Activated CD8-positive, alpha-beta memory T cell treated with anti-CD3 and anti-CD28 coated beads, Interleukin-2, amount 50 U/mL, for 24 hours (primary cell): Measurements from ENCODE around the gene NOL11.
"Not testable (repeated sequence)": the region's sequence is repeated elsewhere in the genome, so short reads cannot be mapped to it uniquely, and the experiment has no call there.

ENCODE experiments used
- DNase-seq: peaks from one replicate; pipeline ENCODE4 v3.0.0-alpha.2; 2020; ENCODE audit errors: extremely low read depth

NOL11 gene

GRCh38 chr17:67754001-67754400 is 36.3 kb downstream of the NOL11 start:
- no peak for DNase-seq

- DNase-seq: not testable (repeated sequence)
These were observed 37.0 kb downstream of the NOL11 start for GRCh38 chr17:67754686-67755085.

- not testable (repeated sequence) for DNase-seq
These were observed 39.0 kb downstream of the NOL11 start for GRCh38 chr17:67756766-67757165.

GRCh38 chr17:67759355-67760171 is 41.8 kb downstream of the NOL11 start:
- no peak for DNase-seq

- DNase-seq: no peak
These were observed 47.9 kb downstream of the NOL11 start for GRCh38 chr17:67765623-67766022.

GRCh38 chr17:67769231-67769630 is 51.5 kb downstream of the NOL11 start:
- DNase-seq: no peak

GRCh38 chr17:67770539-67770938 is 52.8 kb downstream of the NOL11 start:
- no peak for DNase-seq

- no peak for DNase-seq
These were observed 54.9 kb downstream of the NOL11 start for GRCh38 chr17:67772679-67773078.

- DNase-seq: no peak
These were observed 55.5 kb downstream of the NOL11 start for GRCh38 chr17:67773246-67773645.

GRCh38 chr17:67779098-67779672 is 61.4 kb downstream of the NOL11 start:
- no peak for DNase-seq

GRCh38 chr17:67784364-67785121 is 66.8 kb downstream of the NOL11 start:
- DNase-seq: no peak

GRCh38 chr17:67785122-67785477 is 67.4 kb downstream of the NOL11 start:
- DNase-seq: no peak

- DNase-seq: no peak
These were observed 67.8 kb downstream of the NOL11 start for GRCh38 chr17:67785504-67785903.
